ENCODE measurements around the gene RNF225. TPM values are rescaled to one million over a fixed set of nuclear protein-coding genes. Genes with fewer than 3 reads are reported as not detected.

The RNF225 gene
- total RNA-seq, 6 donors from 2014 or later, result 0.27 to 5.2 (median 2.0) TPM; not detected in 3

DNA sequence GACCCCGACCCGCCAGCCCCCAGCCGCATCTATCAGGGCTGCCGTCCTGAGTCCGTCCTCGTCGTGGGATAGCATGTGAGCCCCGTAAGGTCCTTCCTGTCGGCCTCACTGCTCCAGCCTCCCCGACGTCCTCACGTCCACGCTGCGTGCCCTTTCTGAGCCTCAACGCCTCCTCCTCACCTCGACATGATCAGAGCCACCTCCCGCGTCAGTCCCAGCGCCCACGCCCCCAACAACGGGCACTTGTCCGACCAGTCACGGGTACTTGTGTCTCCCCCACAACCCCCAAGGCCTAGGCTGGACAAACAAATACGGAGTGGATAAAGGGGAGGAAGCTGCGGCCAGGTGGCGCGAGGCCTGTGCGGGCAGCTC lies 33.6 kb upstream of the RNF225 start:
- Histone ChIP-seq H3K9me3 (no peaks in the 10 kb centered on the region), H3K4me3 (peak overlapping the region; percentile 48 to 91 (median 70)), H3K27me3 (peaks cover 0 to 4% (median 0%) of the 10 kb centered on the region in 4 donors), H3K27ac (peak overlapping the region; percentile 91 to 95 (median 92)), H3K36me3 (no peaks in the 10 kb centered on the region), H3K4me1 (peaks cover 5 to 14% (median 11%) of the 10 kb centered on the region in 4 donors)
- 3 to 4% methylated on average over 19 to 28 of the region's 28 CpGs for WGBS, 2 donors
- no peak for TF ChIP-seq POLR2A (IDR thresholded peaks at IDR 0.05)
- TF ChIP-seq, protein P1, sequence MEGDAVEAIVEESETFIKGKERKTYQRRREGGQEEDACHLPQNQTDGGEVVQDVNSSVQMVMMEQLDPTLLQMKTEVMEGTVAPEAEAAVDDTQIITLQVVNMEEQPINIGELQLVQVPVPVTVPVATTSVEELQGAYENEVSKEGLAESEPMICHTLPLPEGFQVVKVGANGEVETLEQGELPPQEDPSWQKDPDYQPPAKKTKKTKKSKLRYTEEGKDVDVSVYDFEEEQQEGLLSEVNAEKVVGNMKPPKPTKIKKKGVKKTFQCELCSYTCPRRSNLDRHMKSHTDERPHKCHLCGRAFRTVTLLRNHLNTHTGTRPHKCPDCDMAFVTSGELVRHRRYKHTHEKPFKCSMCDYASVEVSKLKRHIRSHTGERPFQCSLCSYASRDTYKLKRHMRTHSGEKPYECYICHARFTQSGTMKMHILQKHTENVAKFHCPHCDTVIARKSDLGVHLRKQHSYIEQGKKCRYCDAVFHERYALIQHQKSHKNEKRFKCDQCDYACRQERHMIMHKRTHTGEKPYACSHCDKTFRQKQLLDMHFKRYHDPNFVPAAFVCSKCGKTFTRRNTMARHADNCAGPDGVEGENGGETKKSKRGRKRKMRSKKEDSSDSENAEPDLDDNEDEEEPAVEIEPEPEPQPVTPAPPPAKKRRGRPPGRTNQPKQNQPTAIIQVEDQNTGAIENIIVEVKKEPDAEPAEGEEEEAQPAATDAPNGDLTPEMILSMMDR (IDR thresholded peaks at IDR 0.05), result peak in 1 of 6 experiments; percentile 5
- DNase-seq, result peak; percentile 31 to 89
- peak; percentile 39 to 41 for ATAC-seq (ENCODE audit: low FRiP score in 2 of 2)

DNA sequence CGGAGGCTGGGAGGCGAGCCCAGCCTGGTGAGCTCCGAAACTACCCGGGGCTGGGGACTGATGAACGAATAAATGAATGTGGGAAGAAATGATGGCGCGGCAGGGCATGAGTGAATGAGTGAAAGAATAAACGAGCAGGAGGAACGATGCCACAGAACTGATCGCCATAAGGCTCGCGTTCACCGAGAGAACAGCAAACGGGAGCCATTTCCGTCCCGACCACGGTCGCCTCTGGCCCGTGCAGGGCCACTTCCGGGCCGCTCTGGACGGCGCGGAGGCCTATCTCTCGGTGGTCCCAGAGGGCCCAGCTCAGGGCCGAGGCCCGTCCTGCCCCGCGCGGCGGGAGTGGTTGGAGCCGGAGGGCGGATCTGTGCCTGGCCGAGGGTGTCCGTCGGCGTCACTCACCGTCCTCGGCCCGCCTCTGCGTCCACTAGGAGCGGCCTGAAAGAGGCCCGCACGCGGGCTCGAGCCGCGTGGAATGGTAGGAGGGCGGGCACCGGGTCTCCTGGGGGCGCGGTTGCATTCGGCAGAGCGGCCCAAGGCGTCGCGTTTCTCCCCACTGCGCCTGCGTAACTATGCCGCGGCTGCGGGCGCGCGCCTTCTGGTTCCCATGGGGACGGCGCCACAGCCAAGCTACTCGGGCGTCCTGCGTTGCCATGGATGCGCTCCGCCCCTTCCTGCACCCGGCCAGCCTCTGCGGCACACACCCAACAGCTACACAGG lies 33.0 kb upstream of the RNF225 start, which contains the start of gene ZNF497:
TSS of gene ZNF497 (minus strand) at position 480 of the 723 bp plus-strand sequence. CDS start 5,116 bp downstream, outside the sequence.
- 0% methylated on average over 17 to 62 of the region's 74 CpGs for WGBS, 2 donors
- Histone ChIP-seq H3K4me1 (peaks cover 5 to 8% (median 8%) of the 10 kb centered on the region in 4 donors), H3K36me3 (no peaks in the 10 kb centered on the region), H3K4me3 (peak within 1 kb of the TSS; percentile 48 to 91 (median 70)), H3K27me3 (no peaks in the 10 kb centered on the region), H3K27ac (peak within 1 kb of the TSS; percentile 91 to 95 (median 92)), H3K9me3 (no peaks in the 10 kb centered on the region)
- peak; percentile 96 to 97 for ATAC-seq (ENCODE audit: low FRiP score in 2 of 2)
- DNase-seq, result peak; percentile 99
- TF ChIP-seq POLR2A (IDR thresholded peaks at IDR 0.05), result peak in 3 of 4 donors; percentile 52 to 81 (median 56)
- TF ChIP-seq EP300 (IDR thresholded peaks at IDR 0.05), result no peak
- TF ChIP-seq, protein P1 (IDR thresholded peaks at IDR 0.05), result peak in 2 of 6 experiments; percentile 23 to 38
- TF ChIP-seq POLR2AphosphoS5 (IDR thresholded peaks at IDR 0.05), result peak; percentile 59 to 86

DNA sequence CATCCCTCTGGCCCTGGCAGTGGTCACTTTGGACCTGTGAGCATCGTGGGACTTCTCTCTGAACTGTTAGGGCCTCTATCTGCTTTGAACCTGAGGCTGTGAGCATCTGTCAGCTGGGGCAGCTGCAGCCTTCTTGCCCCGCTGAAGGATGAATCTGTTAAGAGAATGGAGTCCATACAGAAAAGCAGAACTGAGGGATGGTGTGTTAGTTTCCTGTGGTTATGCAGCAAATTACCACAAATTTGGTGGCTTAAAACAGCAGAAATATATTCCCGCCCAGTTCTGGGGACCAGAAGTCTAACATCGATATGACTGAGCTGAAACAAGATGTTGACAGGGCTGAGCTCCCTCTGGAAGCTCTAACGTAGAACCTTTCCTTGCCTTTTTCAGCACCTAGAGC lies 31.3 kb upstream of the RNF225 start:
- H3K36me3 ChIP-seq, result no peaks in the 10 kb centered on the region
- H3K4me1 ChIP-seq, result peaks cover 5 to 8% (median 7%) of the 10 kb centered on the region in 4 donors
- H3K27me3 ChIP-seq, result no peaks in the 10 kb centered on the region
- no peaks in the 10 kb centered on the region for H3K9me3 ChIP-seq
- no peak overlapping the region for H3K27ac ChIP-seq
- ATAC-seq (ENCODE audit: low FRiP score in 2 of 2) (no peak), DNase-seq (no peak)
- TF ChIP-seq EP300 (IDR thresholded peaks at IDR 0.05) (no peak), POLR2A (IDR thresholded peaks at IDR 0.05) (no peak), POLR2AphosphoS5 (IDR thresholded peaks at IDR 0.05) (no peak)
- TF ChIP-seq, protein P1 (IDR thresholded peaks at IDR 0.05), result no peak
- WGBS, 2 donors, result 71 to 75% methylated on average over 5 of the region's 5 CpGs
- H3K4me3 ChIP-seq, result no peak overlapping the region

DNA sequence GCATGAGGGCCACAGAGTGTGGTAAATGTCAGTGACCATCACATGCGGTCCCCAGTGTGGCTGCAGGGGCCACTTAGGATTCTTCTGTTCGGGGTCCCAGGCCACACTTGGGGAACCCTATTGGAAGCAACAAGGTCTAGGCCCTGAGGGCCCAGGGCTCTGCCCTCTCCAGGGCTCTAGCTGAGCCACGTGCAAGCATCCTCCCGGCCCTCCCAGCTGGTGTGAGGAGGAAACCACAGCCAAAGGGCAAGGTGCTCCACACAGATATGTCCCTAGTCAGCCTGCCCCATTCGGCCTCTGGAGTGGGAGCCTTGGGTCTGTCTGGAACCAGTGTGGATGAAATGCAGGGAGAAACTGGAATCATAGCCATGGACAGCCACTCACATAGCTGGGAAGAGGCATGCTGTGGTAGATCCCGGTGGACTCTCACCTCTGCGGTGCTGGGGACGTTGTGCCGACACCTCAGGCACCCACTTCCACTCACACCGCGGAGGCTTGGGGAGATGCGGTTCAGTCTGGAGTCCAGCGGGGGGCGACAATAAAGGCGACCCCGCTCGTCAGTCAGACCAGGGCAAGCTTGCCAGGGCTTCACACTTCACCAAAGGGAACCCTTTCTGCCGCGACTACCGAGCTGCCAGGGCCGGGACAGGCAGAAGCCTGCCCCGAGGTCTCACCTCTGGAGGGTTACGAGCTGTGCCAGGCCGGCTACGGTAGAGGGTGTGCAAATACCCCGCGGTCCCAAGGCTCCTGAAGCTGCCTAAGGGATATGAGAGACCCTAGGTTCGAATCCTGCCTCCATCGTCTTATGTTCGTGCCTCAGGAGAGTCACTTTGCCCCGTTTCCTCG lies 28.6 kb upstream of the RNF225 start:
- no peak overlapping the region for H3K4me3 ChIP-seq
- no peaks in the 10 kb centered on the region for H3K36me3 ChIP-seq
- H3K4me1 ChIP-seq, result peaks cover under 1 to 1% (median under 1%) of the 10 kb centered on the region in 4 donors
- TF ChIP-seq, protein P1 (IDR thresholded peaks at IDR 0.05), result no peak
- no peak for TF ChIP-seq EP300 (IDR thresholded peaks at IDR 0.05)
- ATAC-seq (ENCODE audit: low FRiP score in 2 of 2), result no peak
- no peaks in the 10 kb centered on the region for H3K27me3 ChIP-seq
- 92% methylated on average over 17 to 31 of the region's 32 CpGs for WGBS, 2 donors
- H3K27ac ChIP-seq, result no peak overlapping the region
- H3K9me3 ChIP-seq, result no peaks in the 10 kb centered on the region
- no peak for DNase-seq
